Activated T-helper 2 cell treated with anti-CD3 and anti-CD28 coated beads, Interferon-gamma antibody, Interleukin-2, Interleukin-4, amounts not matched to agents 10 μg/mL and 5 μg/mL and 100 μg/mL, durations not matched to agents 14 hours and 24 hours and 36 hours (primary cell): ENCODE measurements around the gene CCL28. TPM values are rescaled to one million over a fixed set of nuclear protein-coding genes. Genes with fewer than 3 reads are reported as not detected.
"Not testable (repeated sequence)": the region's sequence is repeated elsewhere in the genome, so short reads cannot be mapped to it uniquely, and the experiment has no call there.

Experiments
- DNase-seq: peaks from one replicate; pipeline ENCODE4 v3.0.0; 2021; ENCODE audit warnings: low spot score
- H3K27ac Mint-ChIP-seq: one replicate; pipeline ENCODE4 v1.8.0; 2021; ENCODE audit warnings: mixed read lengths
- H3K27me3 Mint-ChIP-seq: one replicate; pipeline ENCODE4 v1.8.0; 2021; ENCODE audit warnings: low read depth, mixed read lengths
- H3K36me3 Mint-ChIP-seq: one replicate; pipeline ENCODE4 v1.8.0; 2021; ENCODE audit warnings: low read depth, mixed read lengths
- H3K4me1 Mint-ChIP-seq: one replicate; pipeline ENCODE4 v1.8.0; 2021; ENCODE audit warnings: low read depth, mixed read lengths
- H3K4me3 Mint-ChIP-seq: one replicate; pipeline ENCODE4 v1.8.0; 2021; ENCODE audit warnings: low read depth, mild to moderate bottlenecking, moderate library complexity, mixed read lengths
- H3K9me3 Mint-ChIP-seq: one replicate; pipeline ENCODE4 v1.8.0; 2021; ENCODE audit warnings: mixed read lengths
- intact Hi-C: fragments of 100-400 bp; cut with micrococcal nuclease; formaldehyde crosslinking; loops from one replicate; pipeline ENCODE4 v1.15.1; 2023
- total RNA-seq: library from RNA; stranded (reverse); gene quantifications from 2 replicates; pipeline ENCODE4 v1.2.3, GENCODE V29; 2022

CCL28 gene
- total RNA-seq, 1 donor from 2014 or later, result 13.0 TPM

- peak overlapping the region; percentile 97 for H3K4me3 Mint-ChIP-seq
- H3K27me3 Mint-ChIP-seq, result no peaks in the 10 kb centered on the region
- intact Hi-C loops, result loop anchor here (1.0 to 5.0 kb wide), 2 partner anchors 87 to 205 kb away; partner anchors contain the start of gene NNT
- H3K4me1 Mint-ChIP-seq, result peaks cover 22% of the 10 kb centered on the region
- peaks cover 22% of the 10 kb centered on the region for H3K36me3 Mint-ChIP-seq
- peak; percentile 64 for DNase-seq
- peak overlapping the region; percentile 98 for H3K27ac Mint-ChIP-seq
- peaks cover 10% of the 10 kb centered on the region for H3K9me3 Mint-ChIP-seq
Observed at GRCh38 chr5:43396762-43397304, 15.4 kb downstream of the CCL28 start.

DNA sequence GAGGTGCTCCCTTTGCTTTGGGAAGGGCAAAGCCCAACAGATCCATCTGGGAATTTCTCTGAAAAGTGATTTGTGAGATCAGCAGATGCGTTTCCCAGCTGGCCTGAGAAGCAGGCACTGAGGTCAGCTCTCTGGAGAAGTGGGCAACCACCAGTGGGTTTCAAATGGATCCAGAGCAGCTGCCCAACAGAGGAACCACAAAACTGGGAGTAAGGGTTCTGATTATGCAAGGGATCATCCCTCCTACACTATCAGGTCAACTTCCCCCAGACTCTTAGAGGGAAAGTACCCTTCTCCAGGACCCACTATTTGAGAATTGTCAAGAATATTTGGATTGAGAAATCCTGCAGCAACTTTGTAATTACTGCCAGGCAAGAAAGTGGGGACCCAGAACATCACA lies 21.7 kb downstream of the CCL28 start:
- DNase-seq, result no peak
- intact Hi-C loops, result no loop called here
- H3K9me3 Mint-ChIP-seq, result no peaks in the 10 kb centered on the region
- no peak overlapping the region for H3K27ac Mint-ChIP-seq
- H3K27me3 Mint-ChIP-seq, result no peaks in the 10 kb centered on the region
- H3K36me3 Mint-ChIP-seq, result peaks cover 36% of the 10 kb centered on the region
- H3K4me3 Mint-ChIP-seq, result no peak overlapping the region
- peaks cover 21% of the 10 kb centered on the region for H3K4me1 Mint-ChIP-seq

GRCh38 chr5:43389679-43390329 lies 22.4 kb downstream of the CCL28 start:
- Mint-ChIP-seq H3K27me3 (no peaks in the 10 kb centered on the region), H3K36me3 (peaks cover 36% of the 10 kb centered on the region)

DNA sequence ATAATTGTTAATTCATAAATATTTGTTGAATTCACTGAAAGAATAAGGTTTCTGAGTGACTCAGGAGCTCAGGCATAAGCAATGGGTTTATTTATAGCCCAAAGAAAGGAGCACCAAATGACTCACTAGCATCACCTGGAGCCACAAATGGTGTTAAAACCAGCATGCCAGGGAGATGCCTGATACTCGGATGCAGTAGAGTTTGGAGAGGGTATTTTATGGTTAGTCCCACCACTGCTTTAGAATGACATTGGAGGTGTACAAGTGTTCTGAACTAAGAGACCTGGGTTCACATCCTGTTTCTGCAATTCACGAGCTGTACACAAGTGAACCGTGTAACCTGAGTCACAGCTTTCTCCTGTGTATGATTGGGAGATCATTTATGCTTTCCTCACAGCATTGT lies 25.2 kb downstream of the CCL28 start:
- Mint-ChIP-seq H3K27me3 (no peaks in the 10 kb centered on the region), H3K4me3 (no peak overlapping the region), H3K4me1 (peaks cover 38% of the 10 kb centered on the region), H3K27ac (no peak overlapping the region), H3K36me3 (peaks cover 53% of the 10 kb centered on the region), H3K9me3 (no peaks in the 10 kb centered on the region)
- no peak for DNase-seq
- intact Hi-C loops, result loop anchor here (5.0 to 10.0 kb wide), 5 partner anchors 155 to 480 kb away; partner anchors contain the start of genes NIM1K and ZNF131

More at GRCh38 chr5:43389679-43390329, 22.4 kb downstream of the CCL28 start:
- peak; percentile 37 for DNase-seq
- Mint-ChIP-seq H3K4me1 (peaks cover 20% of the 10 kb centered on the region), H3K27ac (no peak overlapping the region), H3K9me3 (no peaks in the 10 kb centered on the region), H3K4me3 (no peak overlapping the region)
- intact Hi-C loops, result loop anchor here (2.0 to 10.0 kb wide), 8 partner anchors 75 to 483 kb away; partner anchors contain the start of genes NIM1K and ZNF131

DNA sequence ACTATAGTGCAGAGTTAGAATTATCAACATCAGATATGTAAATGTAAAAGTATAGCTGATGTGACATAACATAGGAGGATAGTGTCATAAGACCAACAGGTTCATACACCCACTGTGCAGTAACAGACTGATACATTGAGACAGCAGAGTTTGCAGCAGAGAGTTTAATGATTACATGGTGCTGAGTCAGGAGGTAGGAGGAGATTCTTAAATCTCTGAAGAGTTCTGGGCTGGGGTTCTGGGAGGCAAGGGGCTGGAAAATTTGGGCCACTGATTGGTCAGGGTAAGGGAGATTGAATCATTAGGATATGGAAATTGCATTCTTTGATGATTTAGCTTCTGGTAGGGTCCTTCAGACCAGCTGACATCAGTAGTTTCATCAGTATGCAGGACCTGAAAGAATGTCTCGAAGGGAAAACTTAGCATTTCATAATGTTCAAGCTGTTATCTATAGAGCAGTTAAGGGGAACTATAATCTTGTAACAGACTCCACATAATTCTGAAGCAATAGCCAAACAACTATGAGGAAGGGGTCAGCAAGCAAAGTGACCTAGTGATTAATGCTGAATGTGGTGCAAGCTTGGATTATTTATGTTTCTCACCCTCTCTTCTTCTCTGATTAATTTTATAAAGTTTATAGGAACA lies 35.6 kb downstream of the CCL28 start:
- peaks cover 36% of the 10 kb centered on the region for H3K36me3 Mint-ChIP-seq
- DNase-seq, result no peak
- H3K27ac Mint-ChIP-seq, result no peak overlapping the region
- H3K27me3 Mint-ChIP-seq, result no peaks in the 10 kb centered on the region
- H3K4me1 Mint-ChIP-seq, result peaks cover 4% of the 10 kb centered on the region
- H3K9me3 Mint-ChIP-seq, result no peaks in the 10 kb centered on the region
- no peak overlapping the region for H3K4me3 Mint-ChIP-seq
- intact Hi-C loops, result no loop called here

DNA sequence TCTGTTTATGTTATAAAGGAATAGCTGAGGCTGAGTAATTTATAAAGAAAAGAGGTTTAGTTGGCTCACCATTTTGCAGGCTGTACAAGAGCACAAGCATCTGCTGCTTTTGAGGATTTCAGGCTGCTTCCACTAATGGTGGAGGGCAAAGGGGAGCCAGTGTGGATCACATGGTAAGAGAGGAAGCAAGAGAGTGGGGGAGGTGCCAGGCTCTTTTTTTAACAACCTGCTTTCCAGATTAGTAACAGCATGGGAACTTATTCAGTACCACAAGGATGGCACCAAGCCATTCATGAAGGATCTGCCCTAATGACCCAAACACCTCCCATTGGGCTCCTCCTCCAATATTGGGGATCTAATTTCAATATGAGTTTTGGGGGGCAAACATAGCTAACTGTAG lies 40.4 kb downstream of the CCL28 start:
- Mint-ChIP-seq H3K27me3 (no peaks in the 10 kb centered on the region), H3K4me3 (no peak overlapping the region), H3K36me3 (peaks cover 19% of the 10 kb centered on the region), H3K4me1 (peaks cover 3% of the 10 kb centered on the region), H3K27ac (no peak overlapping the region), H3K9me3 (peaks cover 12% of the 10 kb centered on the region)
- intact Hi-C loops, result no loop called here
- DNase-seq, result no peak

DNA sequence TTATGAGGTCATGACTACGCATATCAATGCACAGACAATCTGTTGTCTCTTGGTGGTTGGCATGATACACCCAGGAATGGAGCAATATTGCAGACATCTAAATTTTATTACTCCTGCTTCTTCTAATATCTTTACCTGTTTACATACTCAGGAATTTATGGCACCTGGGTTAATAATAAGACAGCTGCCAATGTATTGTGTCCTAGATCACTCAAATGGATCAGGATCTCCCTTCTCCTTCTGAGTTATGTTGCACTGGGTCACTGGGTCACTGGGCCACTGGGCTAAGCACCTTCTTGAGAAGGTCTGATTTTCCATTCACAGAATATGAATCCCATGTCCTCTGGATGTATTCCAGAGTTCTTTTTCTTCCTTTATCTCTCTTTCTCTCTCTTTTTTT lies 41.8 kb downstream of the CCL28 start:
- Mint-ChIP-seq H3K4me3 (no peak overlapping the region), H3K4me1 (peaks cover 2% of the 10 kb centered on the region), H3K9me3 (peaks cover 12% of the 10 kb centered on the region), H3K27ac (no peak overlapping the region), H3K36me3 (peaks cover 9% of the 10 kb centered on the region), H3K27me3 (peaks cover 4% of the 10 kb centered on the region)
- intact Hi-C loops, result no loop called here
- no peak for DNase-seq

- intact Hi-C loops, result no loop called here
- Mint-ChIP-seq H3K4me3 (no peak overlapping the region), H3K36me3 (peaks cover 9% of the 10 kb centered on the region), H3K9me3 (peaks cover 12% of the 10 kb centered on the region), H3K4me1 (peaks cover 2% of the 10 kb centered on the region), H3K27me3 (peaks cover 4% of the 10 kb centered on the region), H3K27ac (no peak overlapping the region)
- DNase-seq, result no peak
Observed at GRCh38 chr5:43369651-43370050, 42.5 kb downstream of the CCL28 start.

DNA sequence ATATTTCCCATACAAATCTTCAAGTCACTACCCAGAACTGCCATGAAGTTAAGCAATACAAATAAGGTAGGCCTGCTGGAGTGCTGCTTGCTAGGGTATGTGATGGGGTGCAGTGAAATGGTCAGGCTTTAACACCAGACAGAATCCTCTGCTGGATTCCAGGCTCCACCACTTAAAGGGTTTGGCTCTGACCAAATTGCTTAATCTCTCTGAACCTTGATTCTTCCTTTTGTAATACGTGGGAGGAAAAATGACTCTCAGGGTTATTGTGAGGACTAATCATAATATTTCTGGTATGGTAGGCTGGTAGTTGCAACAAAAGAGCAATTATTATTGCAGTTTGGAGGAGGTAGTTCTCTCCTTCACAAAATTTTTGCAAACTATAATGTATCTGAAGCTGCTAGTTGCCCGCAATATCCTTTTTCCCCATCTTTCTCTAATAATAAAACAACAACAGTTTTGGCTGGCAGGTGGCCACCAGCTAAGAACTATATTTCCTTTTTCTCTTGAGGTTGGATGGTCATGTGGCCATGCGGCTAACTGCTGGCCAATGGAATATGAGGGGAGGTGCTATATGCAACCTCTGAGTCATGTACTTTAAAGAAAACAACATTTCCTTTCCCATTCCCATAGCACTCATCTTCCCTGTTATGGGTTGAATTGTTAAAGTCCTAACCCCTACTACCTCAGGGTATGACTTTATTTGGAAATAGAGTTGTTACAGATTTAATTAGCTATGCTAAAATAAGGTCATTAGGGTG lies 44.1 kb downstream of the CCL28 start:
- H3K9me3 Mint-ChIP-seq, result peaks cover 12% of the 10 kb centered on the region
- peaks cover 4% of the 10 kb centered on the region for H3K27me3 Mint-ChIP-seq
- DNase-seq, result no peak
- no peak overlapping the region for H3K4me3 Mint-ChIP-seq
- H3K36me3 Mint-ChIP-seq, result peaks cover 5% of the 10 kb centered on the region
- peaks cover 4% of the 10 kb centered on the region for H3K4me1 Mint-ChIP-seq
- no peak overlapping the region for H3K27ac Mint-ChIP-seq
- intact Hi-C loops, result no loop called here

DNA sequence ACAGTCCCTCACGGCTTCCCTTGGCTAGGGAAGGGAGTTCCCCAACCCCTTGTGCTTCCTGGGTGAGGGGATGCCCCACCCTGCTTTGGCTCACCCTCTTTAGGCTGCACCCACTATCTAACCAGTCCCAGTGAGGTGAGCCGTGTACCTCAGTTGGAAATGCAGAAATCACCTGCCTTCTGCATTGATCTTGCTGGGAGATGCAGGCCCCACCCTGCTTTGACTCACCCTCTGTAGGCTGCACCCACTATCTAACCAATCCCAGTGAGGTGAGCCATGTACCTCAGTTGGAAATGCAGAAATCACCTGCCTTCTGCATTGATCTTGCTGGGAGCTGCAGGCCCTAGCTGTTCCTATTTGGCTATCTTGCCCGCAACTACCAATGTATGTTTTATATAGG lies 44.7 kb downstream of the CCL28 start:
- peaks cover 4% of the 10 kb centered on the region for H3K27me3 Mint-ChIP-seq
- no peak for DNase-seq
- peaks cover 5% of the 10 kb centered on the region for H3K36me3 Mint-ChIP-seq
- H3K9me3 Mint-ChIP-seq, result peaks cover 12% of the 10 kb centered on the region
- intact Hi-C loops, result no loop called here
- no peak overlapping the region for H3K27ac Mint-ChIP-seq
- H3K4me1 Mint-ChIP-seq, result peaks cover 4% of the 10 kb centered on the region
- no peak overlapping the region for H3K4me3 Mint-ChIP-seq

GRCh38 chr5:43366680-43367246 lies 45.4 kb downstream of the CCL28 start:
- H3K36me3 Mint-ChIP-seq, intact Hi-C loops, DNase-seq, H3K4me3 Mint-ChIP-seq, H3K27ac Mint-ChIP-seq, H3K4me1 Mint-ChIP-seq, H3K27me3 Mint-ChIP-seq: not testable (repeated sequence)
- peaks cover 15% of the 10 kb centered on the region for H3K9me3 Mint-ChIP-seq

GRCh38 chr5:43365155-43365554 lies 47.0 kb downstream of the CCL28 start:
- H3K27ac Mint-ChIP-seq, intact Hi-C loops, H3K4me3 Mint-ChIP-seq, H3K27me3 Mint-ChIP-seq, H3K4me1 Mint-ChIP-seq, DNase-seq, H3K36me3 Mint-ChIP-seq: not testable (repeated sequence)
- H3K9me3 Mint-ChIP-seq, result peaks cover 29% of the 10 kb centered on the region
